GM23338 (cell line): Measurements from ENCODE around the gene APPL2. TPM values are rescaled to one million over a fixed set of nuclear protein-coding genes. Genes with fewer than 3 reads are reported as not detected.

ENCODE experiments used
- ATAC-seq: fragments of 200-7000 bp; cut with Tn5 transposase; 3 replicates; pipeline ENCODE4 v1.9.1; 2020
- DNase-seq: peaks from one replicate; pipeline ENCODE4 v3.0.0-alpha.2; 2015; ENCODE audit warnings: low spot score
- H2AFZ ChIP-seq: fragments of 200-600 bp; sonication (generic); 2 replicates; pipeline ENCODE4 v1.8.0; 2016; ENCODE audit warnings: antibody characterized with exemption, mild to moderate bottlenecking, moderate library complexity
- H3F3A ChIP-seq: fragments of 200-600 bp; sonication (generic); replicated peaks from 2 replicates; pipeline ENCODE4 v1.8.0; 2017; ENCODE audit warnings: antibody characterized with exemption, mixed run types, low read depth
- H3K27ac ChIP-seq: fragments of 200-600 bp; sonication (generic); 2 replicates; pipeline ENCODE4 v1.6.1; 2016; ENCODE audit warnings: low read depth
- H3K27me3 ChIP-seq: fragments of 200-600 bp; sonication (generic); 2 replicates; pipeline ENCODE4 v1.8.0; 2016; ENCODE audit warnings: mild to moderate bottlenecking, mixed run types, moderate library complexity; ENCODE audit not compliant: insufficient read depth
- H3K36me3 ChIP-seq: fragments of 200-600 bp; sonication (generic); 2 replicates; pipeline ENCODE4 v1.8.0; 2016; ENCODE audit warnings: mild to moderate bottlenecking; ENCODE audit not compliant: insufficient read depth
- H3K4me1 ChIP-seq: fragments of 200-600 bp; sonication (generic); 2 replicates; pipeline ENCODE4 v1.8.0; 2016; ENCODE audit warnings: mild to moderate bottlenecking, moderate library complexity; ENCODE audit not compliant: insufficient read depth
- H3K4me2 ChIP-seq: fragments of 200-600 bp; sonication (generic); 2 replicates; pipeline ENCODE4 v1.7.1; 2017; ENCODE audit warnings: mixed run types
- H3K4me3 ChIP-seq: fragments of 200-600 bp; sonication (generic); 2 replicates; pipeline ENCODE4 v1.6.1; 2016; ENCODE audit warnings: mixed run types
- H3K79me2 ChIP-seq: fragments of 200-600 bp; sonication (generic); replicated peaks from 2 replicates; pipeline ENCODE4 v1.8.0; 2017; ENCODE audit warnings: mild to moderate bottlenecking; ENCODE audit not compliant: insufficient read depth
- H3K9me2 ChIP-seq: fragments of 200-600 bp; sonication (generic); 2 replicates; pipeline ENCODE4 v1.8.0; 2017; ENCODE audit not compliant: insufficient read depth
- H4K20me1 ChIP-seq: fragments of 200-600 bp; sonication (generic); replicated peaks from 2 replicates; pipeline ENCODE4 v1.8.0; 2017; ENCODE audit warnings: mild to moderate bottlenecking; ENCODE audit not compliant: insufficient read depth
- H3K27ac Mint-ChIP-seq: 2 replicates; pipeline ENCODE4 v1.8.0; 2020; ENCODE audit warnings: inconsistent platforms, mild to moderate bottlenecking, moderate library complexity, mixed read lengths
- H3K27me3 Mint-ChIP-seq: 3 replicates; pipeline ENCODE4 v1.8.0; 2022; ENCODE audit warnings: low read depth, mild to moderate bottlenecking, moderate library complexity, mixed read lengths, inconsistent platforms; ENCODE audit not compliant: insufficient read depth, poor library complexity
- H3K36me3 Mint-ChIP-seq: 3 replicates; pipeline ENCODE4 v1.8.0; 2021; ENCODE audit warnings: low read depth, mild to moderate bottlenecking, inconsistent platforms, moderate library complexity, mixed read lengths
- H3K4me1 Mint-ChIP-seq: 3 replicates; pipeline ENCODE4 v1.8.0; 2020; ENCODE audit warnings: mild to moderate bottlenecking, inconsistent platforms, mixed read lengths
- H3K4me3 Mint-ChIP-seq: 3 replicates; pipeline ENCODE4 v1.8.0; 2021; ENCODE audit warnings: moderate library complexity, mild to moderate bottlenecking, inconsistent platforms, mixed read lengths
- H3K9me3 Mint-ChIP-seq: 3 replicates; pipeline ENCODE4 v1.8.0; 2020; ENCODE audit warnings: moderate library complexity, mild to moderate bottlenecking, inconsistent platforms, mixed read lengths
- CREB1 ChIP-seq: fragments of 250-450 bp; sonication (Bioruptor Pico); IDR thresholded peaks from 2 replicates; pipeline ENCODE4 v1.5.0; 2020; ENCODE audit warnings: low read depth, mild to moderate bottlenecking, moderate library complexity
- CTCF ChIP-seq, 2 experiments: fragments of 200-600 bp in 1 of 2; sonication (generic) in 1 of 2; conservative IDR thresholded peaks; 2 replicates each; pipeline versions ENCODE4 v1.5.1 to v1.6.1; 2016 to 2017; ENCODE audit warnings: antibody characterized with exemption in 2 of 2, low read depth in 2 of 2, mild to moderate bottlenecking in 2 of 2, moderate library complexity in 1 of 2
- ETS1 ChIP-seq: IDR thresholded peaks from 2 replicates; pipeline ENCODE4 v1.6.1; 2016; ENCODE audit warnings: antibody characterized with exemption
- EZH2 ChIP-seq: fragments of 200-600 bp; sonication (generic); IDR thresholded peaks from one replicate; pipeline ENCODE4 v1.8.0; 2017; ENCODE audit warnings: antibody characterized with exemption, mild to moderate bottlenecking, low read depth; ENCODE audit not compliant: unreplicated experiment
- EZH2phosphoT487 ChIP-seq: fragments of 200-600 bp; sonication (generic); IDR thresholded peaks from one replicate; pipeline ENCODE4 v1.8.1; 2018; ENCODE audit warnings: antibody characterized with exemption; ENCODE audit not compliant: unreplicated experiment
- JUNB ChIP-seq: IDR thresholded peaks from one replicate; pipeline ENCODE4 v1.6.1; 2016; ENCODE audit warnings: antibody characterized with exemption; ENCODE audit not compliant: unreplicated experiment
- NANOG ChIP-seq: IDR thresholded peaks from 2 replicates; pipeline ENCODE4 v1.6.1; 2016; ENCODE audit warnings: antibody characterized with exemption, borderline replicate concordance
- POLR2AphosphoS5 ChIP-seq: IDR thresholded peaks from 2 replicates; pipeline ENCODE4 v1.6.1; 2016; ENCODE audit warnings: antibody characterized with exemption, low read depth
- REST ChIP-seq: IDR thresholded peaks from one replicate; pipeline ENCODE4 v1.6.1; 2018; ENCODE audit warnings: antibody characterized with exemption; ENCODE audit not compliant: unreplicated experiment
- STAT1 ChIP-seq: IDR thresholded peaks from one replicate; pipeline ENCODE4 v1.6.1; 2016; ENCODE audit warnings: antibody characterized with exemption; ENCODE audit not compliant: unreplicated experiment
- ZNF114 ChIP-seq: fragments of 250-450 bp; sonication (Bioruptor Pico); IDR thresholded peaks from 2 replicates; pipeline ENCODE4 v1.5.0; 2020; ENCODE audit warnings: mild to moderate bottlenecking, moderate library complexity
- ZNF331 ChIP-seq: fragments of 250-450 bp; sonication (Bioruptor Pico); IDR thresholded peaks from 2 replicates; pipeline ENCODE4 v1.5.0; 2020; ENCODE audit warnings: low read depth, mild to moderate bottlenecking, moderate library complexity
- ZNF462 ChIP-seq: fragments of 250-450 bp; sonication (Bioruptor Pico); IDR thresholded peaks from 2 replicates; pipeline ENCODE4 v1.5.0; 2020; ENCODE audit warnings: mild to moderate bottlenecking, moderate library complexity
- polyA plus RNA-seq: library from polyadenylated mRNA; unstranded; fragments of >200 nt; fragmentation: Nextera tagmentation; extraction: Ambion mirVana; gene quantifications from 2 replicates; pipeline ENCODE4 v1.2.1, GENCODE V29; 2016
- total RNA-seq: library from RNA; depleted of rRNA; stranded (reverse); fragments of >200 nt; shearing (Covaris generic); gene quantifications from 2 replicates; pipeline ENCODE4 v1.2.3, GENCODE V29; 2014

The APPL2 gene
- total and polyA plus RNA-seq, 2 experiments from 2014 or later: 9.3 to 17.4 TPM

GRCh38 chr12:105259226-105259625 lies 23.3 kb upstream of the APPL2 start:
- Histone ChIP-seq H3K79me2 (no peaks in the 10 kb centered on the region), H3F3A (no peaks in the 10 kb centered on the region), H3K4me1 (no peaks in the 10 kb centered on the region), H3K9me2 (0 out of 2 replicates have a peak, but pooled peaks cover 4% of the 10 kb centered on the region), H3K36me3 (no peaks in the 10 kb centered on the region), H3K27me3 (no peaks in the 10 kb centered on the region), H3K4me2 (no peak overlapping the region), H2AFZ (no peak overlapping the region), H3K4me3 (no peak overlapping the region), H4K20me1 (no peaks in the 10 kb centered on the region), H3K27ac (no peak overlapping the region)
- DNase-seq: no peak
- ATAC-seq: no peak
- H3K27me3 Mint-ChIP-seq: peaks cover 3% of the 10 kb centered on the region
- H3K4me1 Mint-ChIP-seq: no peaks in the 10 kb centered on the region
- H3K9me3 Mint-ChIP-seq: no peaks in the 10 kb centered on the region
- TF ChIP-seq EZH2 (no peak), CREB1 (CRISPR knock-in tag) (no peak), REST (no peak), EZH2phosphoT487 (no peak), CTCF (conservative IDR thresholded peaks at IDR 0.05; ENCODE audit: low read depth in 2 of 2) (no peak), JUNB (no peak), ETS1 (no peak), NANOG (no peak), ZNF114 (CRISPR knock-in tag) (no peak), ZNF462 (CRISPR knock-in tag) (no peak), POLR2AphosphoS5 (no peak), ZNF331 (CRISPR knock-in tag) (no peak), STAT1 (no peak)
- H3K36me3 Mint-ChIP-seq: no peaks in the 10 kb centered on the region
- H3K27ac Mint-ChIP-seq: no peak overlapping the region
- H3K4me3 Mint-ChIP-seq: no peak overlapping the region
